Caco-2 (cell line): ENCODE results near the gene OTULIN. TPM values are rescaled to one million over a fixed set of nuclear protein-coding genes. Genes with fewer than 3 reads are reported as not detected.

ENCODE experiments used
- BruUV-seq: library from RNA; stranded (reverse); fragments of 400-500 nt; replicated peaks from 2 replicates; lab custom pipeline; 2021; lab: Mats Ljungman, UMichigan
- CTCF ChIA-PET: fragments of 300-600 bp; sonication (Branson Sonifier 250); formaldehyde crosslinking; loops from one replicate; lab custom pipeline; 2022; ENCODE audit warnings: antibody characterized with exemption; lab: Charles Lee
- POLR2A ChIA-PET: fragments of 300-600 bp; sonication (Branson Sonifier 250); formaldehyde crosslinking; loops from one replicate; lab custom pipeline; 2022; ENCODE audit warnings: antibody characterized with exemption; lab: Charles Lee
- DNase-seq, 2 experiments: peaks; one replicate each; pipeline versions ENCODE4 v3.0.0 to v3.0.0-alpha.2; 2020 to 2022
- H3K27me3 ChIP-seq: replicated peaks from 2 replicates; pipeline ENCODE4 v1.6.0; 2011; ENCODE audit warnings: low read length; ENCODE audit not compliant: control insufficient read depth, insufficient read depth
- H3K36me3 ChIP-seq: 2 replicates; pipeline ENCODE4 v1.5.1; 2011; ENCODE audit warnings: low read length; ENCODE audit not compliant: control insufficient read depth, insufficient read depth
- H3K4me1 ChIP-seq: fragments of 250-450 bp; sonication (Bioruptor Pico); 2 replicates; pipeline ENCODE4 v1.5.1; 2020; ENCODE audit warnings: mild to moderate bottlenecking
- H3K4me3 ChIP-seq: 2 replicates; pipeline ENCODE4 v1.5.1; 2011; ENCODE audit warnings: low read depth, mild to moderate bottlenecking, control low read depth, low read length
- H3K9me3 ChIP-seq: fragments of 250-450 bp; sonication (Bioruptor Pico); 2 replicates; pipeline ENCODE4 v1.5.1; 2020; ENCODE audit warnings: mild to moderate bottlenecking, moderate library complexity
- H3K27ac Mint-ChIP-seq: one replicate; pipeline ENCODE4 v1.8.0; 2022; ENCODE audit warnings: mixed read lengths; ENCODE audit not compliant: unreplicated experiment
- H3K27me3 Mint-ChIP-seq: one replicate; pipeline ENCODE4 v1.8.0; 2022; ENCODE audit warnings: mixed read lengths; ENCODE audit not compliant: insufficient read depth, unreplicated experiment
- H3K36me3 Mint-ChIP-seq: one replicate; pipeline ENCODE4 v1.8.0; 2022; ENCODE audit warnings: mild to moderate bottlenecking, mixed read lengths; ENCODE audit not compliant: insufficient read depth, unreplicated experiment
- H3K4me1 Mint-ChIP-seq: one replicate; pipeline ENCODE4 v1.8.0; 2022; ENCODE audit warnings: low read depth, mixed read lengths; ENCODE audit not compliant: unreplicated experiment
- H3K4me3 Mint-ChIP-seq: one replicate; pipeline ENCODE4 v1.8.0; 2022; ENCODE audit warnings: mild to moderate bottlenecking, moderate library complexity, mixed read lengths; ENCODE audit not compliant: unreplicated experiment
- H3K9me3 Mint-ChIP-seq: one replicate; pipeline ENCODE4 v1.8.0; 2022; ENCODE audit warnings: mixed read lengths; ENCODE audit not compliant: unreplicated experiment
- intact Hi-C: fragments of 100-400 bp; cut with micrococcal nuclease; formaldehyde crosslinking; loops from one replicate; pipeline ENCODE4 v1.10.0; 2022; ENCODE audit not compliant: unreplicated experiment
- total RNA-seq: library from RNA; stranded (reverse); gene quantifications from 2 replicates; pipeline ENCODE4 v1.2.3, GENCODE V29; 2022
- TF ChIP-seq, protein P1 (sequence below), 2 experiments: fragments of 200-600 bp in 1 of 2; IDR thresholded peaks; 1 replicate in 1 of 2; 2 replicates in 1 of 2; pipeline versions ENCODE4 v1.5.1 to v1.8.0; 2011 to 2022; ENCODE audit warnings: antibody characterized with exemption in 1 of 2, control low read depth in 1 of 2, inconsistent platforms in 1 of 2, low read depth in 1 of 2, low read length in 1 of 2, mild to moderate bottlenecking in 1 of 2, moderate library complexity in 1 of 2; ENCODE audit not compliant: insufficient read depth in 1 of 2, severe bottlenecking in 1 of 2, unreplicated experiment in 1 of 2

Gene OTULIN
- total RNA-seq, 1 experiment from 2014 or later = 42.6 TPM

DNA sequence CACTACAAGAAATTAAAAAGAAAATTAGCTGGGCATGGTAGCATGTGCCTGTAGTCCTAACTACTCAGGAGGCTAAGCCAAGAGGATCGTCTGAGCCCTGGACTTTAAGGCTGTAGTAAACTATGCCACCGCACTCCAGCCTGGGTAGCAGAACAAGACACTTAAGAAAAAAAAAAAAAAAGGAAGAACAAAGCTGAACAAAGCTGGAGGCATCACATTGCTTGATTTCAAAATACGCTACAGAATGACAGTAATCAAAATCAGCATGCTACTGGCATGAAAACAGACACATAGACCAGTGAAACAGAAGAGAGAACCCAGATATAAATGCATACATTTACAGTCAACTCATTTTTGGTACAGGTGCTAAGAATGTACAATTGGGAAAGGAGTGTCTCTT is 14.5 kb upstream of the OTULIN start:
- no peaks in the 10 kb centered on the region for H3K36me3 Mint-ChIP-seq
- no peaks in the 10 kb centered on the region for H3K9me3 Mint-ChIP-seq

DNA sequence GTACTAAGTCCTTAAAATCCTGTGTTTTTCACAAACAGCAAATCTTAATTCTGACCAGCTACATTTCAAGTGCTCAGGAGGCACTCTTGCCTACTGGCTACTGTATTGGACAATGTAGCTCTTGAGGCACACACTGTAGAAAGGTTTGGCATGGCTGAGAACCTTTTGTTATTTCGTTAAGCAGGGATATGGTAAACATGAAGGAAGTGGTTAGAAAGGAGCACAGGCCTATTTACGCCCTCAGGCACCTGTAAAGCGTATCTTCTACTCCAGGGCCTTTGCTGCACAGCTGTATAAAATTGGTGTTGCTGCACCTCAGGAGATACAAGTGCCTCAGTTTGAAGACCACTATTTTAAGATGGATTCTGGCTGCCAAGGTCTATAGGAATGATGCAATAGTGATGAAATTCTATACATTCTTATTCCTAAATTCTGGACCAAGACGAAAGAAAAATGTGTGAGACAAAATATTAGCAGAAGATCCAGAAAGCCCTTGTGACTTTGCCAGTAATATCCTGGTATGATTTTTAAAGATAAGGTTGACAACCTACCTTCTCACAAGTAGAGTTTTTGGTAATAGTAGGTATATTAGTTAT is 9.3 kb upstream of the OTULIN start:
- ChIA-PET CTCF (interaction anchor here (0.6 to 1.3 kb wide), 2 partner anchors 30 to 143 kb away, joined by 4 to 6 read pairs; no protein-coding TSS in a partner anchor), POLR2A (no interaction called here)
- Histone ChIP-seq H3K9me3 (no peaks in the 10 kb centered on the region), H3K27me3 (no peaks in the 10 kb centered on the region), H3K36me3 (no peaks in the 10 kb centered on the region), H3K4me1 (no peaks in the 10 kb centered on the region), H3K4me3 (no peak overlapping the region)
- no peak for DNase-seq
- no TSS peak for BruUV-seq
- TF ChIP-seq, protein P1, sequence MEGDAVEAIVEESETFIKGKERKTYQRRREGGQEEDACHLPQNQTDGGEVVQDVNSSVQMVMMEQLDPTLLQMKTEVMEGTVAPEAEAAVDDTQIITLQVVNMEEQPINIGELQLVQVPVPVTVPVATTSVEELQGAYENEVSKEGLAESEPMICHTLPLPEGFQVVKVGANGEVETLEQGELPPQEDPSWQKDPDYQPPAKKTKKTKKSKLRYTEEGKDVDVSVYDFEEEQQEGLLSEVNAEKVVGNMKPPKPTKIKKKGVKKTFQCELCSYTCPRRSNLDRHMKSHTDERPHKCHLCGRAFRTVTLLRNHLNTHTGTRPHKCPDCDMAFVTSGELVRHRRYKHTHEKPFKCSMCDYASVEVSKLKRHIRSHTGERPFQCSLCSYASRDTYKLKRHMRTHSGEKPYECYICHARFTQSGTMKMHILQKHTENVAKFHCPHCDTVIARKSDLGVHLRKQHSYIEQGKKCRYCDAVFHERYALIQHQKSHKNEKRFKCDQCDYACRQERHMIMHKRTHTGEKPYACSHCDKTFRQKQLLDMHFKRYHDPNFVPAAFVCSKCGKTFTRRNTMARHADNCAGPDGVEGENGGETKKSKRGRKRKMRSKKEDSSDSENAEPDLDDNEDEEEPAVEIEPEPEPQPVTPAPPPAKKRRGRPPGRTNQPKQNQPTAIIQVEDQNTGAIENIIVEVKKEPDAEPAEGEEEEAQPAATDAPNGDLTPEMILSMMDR (IDR thresholded peaks at IDR 0.05; ENCODE audit: insufficient read depth in 1 of 2, low read depth in 1 of 2, low read length in 1 of 2, severe bottlenecking in 1 of 2, unreplicated experiment in 1 of 2) = no peak
- Mint-ChIP-seq H3K27me3 (peaks cover 14% of the 10 kb centered on the region), H3K9me3 (no peaks in the 10 kb centered on the region), H3K4me1 (no peaks in the 10 kb centered on the region), H3K27ac (no peak overlapping the region), H3K4me3 (no peak overlapping the region), H3K36me3 (no peaks in the 10 kb centered on the region)
- intact Hi-C loops = no loop called here

More for the DNA sequence above, 14.5 kb upstream of the OTULIN start:
- H3K9me3 ChIP-seq = no peaks in the 10 kb centered on the region
- no TSS peak for BruUV-seq
- TF ChIP-seq, protein P1 (IDR thresholded peaks at IDR 0.05; ENCODE audit: insufficient read depth in 1 of 2, low read depth in 1 of 2, low read length in 1 of 2, severe bottlenecking in 1 of 2, unreplicated experiment in 1 of 2) = no peak
- H3K4me1 Mint-ChIP-seq = no peaks in the 10 kb centered on the region
- no peak overlapping the region for H3K27ac Mint-ChIP-seq
- no peak overlapping the region for H3K4me3 ChIP-seq
- ChIA-PET POLR2A (no interaction called here), CTCF (interaction anchor here (0.6 kb wide), 1 partner anchor 672 kb away, joined by 3 read pairs; no protein-coding TSS in a partner anchor)
- no peaks in the 10 kb centered on the region for H3K4me1 ChIP-seq
- H3K36me3 ChIP-seq = no peaks in the 10 kb centered on the region
- intact Hi-C loops = no loop called here
- no peak for DNase-seq
- no peak overlapping the region for H3K4me3 Mint-ChIP-seq
- H3K27me3 ChIP-seq = no peaks in the 10 kb centered on the region
- peaks cover 25% of the 10 kb centered on the region for H3K27me3 Mint-ChIP-seq

DNA sequence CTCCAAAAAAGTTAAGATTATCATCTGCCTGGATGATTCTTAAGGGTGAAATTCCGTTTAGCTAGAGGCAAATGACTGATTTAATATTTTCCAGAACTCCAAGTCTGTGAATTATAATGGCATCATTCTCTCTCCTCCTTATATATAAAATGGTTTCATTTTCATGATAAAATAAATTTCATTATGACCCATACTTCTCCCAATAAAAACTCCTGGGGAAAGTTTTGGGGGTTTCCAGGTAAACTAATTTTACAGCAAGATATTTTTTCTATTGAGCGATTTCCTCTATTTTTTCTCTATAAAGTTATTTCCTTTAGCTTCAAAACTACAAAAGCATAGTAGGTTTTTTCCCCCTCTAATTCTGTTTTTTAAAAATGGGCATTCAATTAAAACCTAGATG is 7.6 kb upstream of the OTULIN start:
- POLR2A ChIA-PET = no interaction called here
- no TSS peak for BruUV-seq
- intact Hi-C loops = no loop called here

More for the DNA sequence above, 7.6 kb upstream of the OTULIN start:
- no peaks in the 10 kb centered on the region for H3K4me1 Mint-ChIP-seq
- no peaks in the 10 kb centered on the region for H3K36me3 ChIP-seq
- no peak overlapping the region for H3K4me3 Mint-ChIP-seq
- no peak overlapping the region for H3K27ac Mint-ChIP-seq
- TF ChIP-seq, protein P1 (IDR thresholded peaks at IDR 0.05; ENCODE audit: insufficient read depth in 1 of 2, low read depth in 1 of 2, low read length in 1 of 2, severe bottlenecking in 1 of 2, unreplicated experiment in 1 of 2) = no peak
- no peaks in the 10 kb centered on the region for H3K9me3 ChIP-seq
- H3K9me3 Mint-ChIP-seq = no peaks in the 10 kb centered on the region
- H3K4me1 ChIP-seq = no peaks in the 10 kb centered on the region
- no peaks in the 10 kb centered on the region for H3K36me3 Mint-ChIP-seq
- no peak for DNase-seq
- CTCF ChIA-PET = no interaction called here
- H3K27me3 ChIP-seq = no peaks in the 10 kb centered on the region
- H3K4me3 ChIP-seq = no peak overlapping the region
- peaks cover 5% of the 10 kb centered on the region for H3K27me3 Mint-ChIP-seq
